Pulmonary artery endothelial cell (primary cell): ENCODE measurements around the gene HOXB8. TPM values are rescaled to one million over a fixed set of nuclear protein-coding genes. Genes with fewer than 3 reads are reported as not detected.
A peak's percentile ranks its signal among the peaks of the same experiment; 100 is the strongest.

Experiments used
- DNase-seq: peaks from one replicate; pipeline ENCODE4 v3.0.0-alpha.2; 2011; ENCODE audit warnings: low read depth, low spot score
- total RNA-seq: library from RNA; depleted of rRNA; stranded (reverse); fragments of >200 nt; gene quantifications from 2 replicates; pipeline ENCODE4 v1.2.3, GENCODE V29; 2014

HOXB8 gene
- total RNA-seq, 1 donor from 2014 or later = not detected

DNA sequence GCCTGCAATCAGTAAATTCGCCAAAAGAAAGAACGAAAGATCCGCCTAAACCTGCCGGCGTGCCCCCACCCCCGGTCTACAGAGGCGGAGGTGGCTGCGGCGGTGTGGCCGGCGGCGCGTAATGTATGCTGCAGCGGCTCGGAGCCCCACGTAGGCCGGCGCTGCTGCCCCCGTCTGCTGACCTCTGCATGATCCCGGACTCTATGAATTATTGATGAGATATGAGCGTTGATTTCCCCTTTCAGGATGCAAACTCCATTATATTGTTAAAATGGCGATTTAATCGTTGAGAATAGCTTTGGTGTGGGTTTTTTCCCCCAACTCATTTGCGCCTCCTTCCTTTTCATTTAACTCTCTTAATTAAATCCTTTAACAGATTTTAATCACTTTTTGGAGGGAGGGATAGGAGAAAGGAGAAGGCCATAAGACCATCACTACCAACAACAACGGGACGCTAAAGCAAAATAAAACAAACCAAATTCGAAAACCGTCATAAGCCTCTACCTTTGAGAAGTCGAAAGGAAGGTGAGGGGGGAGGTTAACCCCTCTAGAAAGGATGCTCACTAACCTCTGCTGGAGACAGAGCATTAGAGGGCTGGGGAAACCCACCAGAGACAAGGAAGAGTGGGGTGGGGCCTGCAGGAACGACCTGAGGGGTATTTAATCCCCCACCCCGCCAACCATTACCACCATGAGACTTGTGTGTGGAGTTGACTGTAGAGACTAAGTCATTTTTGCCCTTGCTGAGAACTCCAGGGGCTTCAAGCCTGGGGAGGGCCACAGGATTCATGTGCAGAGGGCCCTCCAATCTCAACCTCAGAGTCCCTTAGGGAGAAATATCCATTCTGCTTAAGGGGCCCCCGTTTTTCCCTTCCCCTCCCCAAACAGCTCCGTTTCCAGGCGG, 28.5 kb downstream of the HOXB8 start:
- no peak for DNase-seq

DNA sequence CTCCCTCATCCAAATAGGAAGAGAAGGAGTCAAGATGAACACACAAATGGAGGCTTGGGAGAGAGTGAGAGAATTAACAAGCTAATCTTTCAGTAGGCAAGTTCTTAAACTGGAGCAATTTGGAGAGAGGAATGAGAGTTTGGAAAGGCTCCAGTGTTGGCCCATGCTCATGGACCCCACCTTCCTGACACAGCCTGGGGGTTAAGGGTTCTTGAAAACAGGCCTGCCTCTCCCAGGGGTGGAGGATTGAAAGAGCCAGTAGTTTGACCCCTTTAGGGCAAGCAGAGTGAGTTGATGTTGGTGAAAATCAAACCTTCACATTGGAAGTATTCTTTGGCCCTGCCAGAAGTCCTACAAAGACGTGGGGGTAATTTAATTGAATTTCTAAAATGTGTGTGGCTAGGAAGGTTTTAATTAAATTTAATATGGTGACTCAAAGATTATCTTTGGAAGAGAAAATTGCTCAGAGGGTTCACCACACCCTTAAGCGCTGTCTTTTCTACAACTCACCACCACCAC, 30.8 kb downstream of the HOXB8 start:
- DNase-seq = no peak

DNA sequence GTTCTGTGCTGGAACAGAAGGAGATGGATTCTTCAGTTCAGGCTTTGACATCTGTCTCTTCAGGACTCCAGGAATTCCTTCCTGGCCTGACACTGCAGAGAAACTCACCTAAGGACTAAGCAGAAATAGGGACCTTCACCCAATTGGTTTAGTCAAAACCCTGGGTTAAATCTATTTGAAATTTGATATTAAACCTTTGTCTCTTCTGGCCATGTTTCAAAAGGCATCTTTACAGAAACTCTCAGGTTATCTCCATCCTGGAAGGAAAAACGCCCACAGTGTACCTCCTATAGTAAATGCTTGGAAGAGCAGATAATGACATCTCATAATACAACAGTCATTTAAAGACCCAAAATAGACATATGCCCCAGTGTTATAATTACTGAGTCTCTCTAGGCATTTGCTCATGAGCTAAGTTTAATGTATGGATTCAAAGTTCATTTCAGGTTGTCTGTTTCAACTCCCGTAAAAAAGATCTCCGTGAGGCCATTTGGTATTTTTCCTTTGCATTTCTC, 31.3 kb downstream of the HOXB8 start:
- DNase-seq = no peak

GRCh38 chr17:48582750-48583069, 32.4 kb downstream of the HOXB8 start:
- DNase-seq = no peak

GRCh38 chr17:48579760-48580554, 35.1 kb downstream of the HOXB8 start:
- DNase-seq = no peak

DNA sequence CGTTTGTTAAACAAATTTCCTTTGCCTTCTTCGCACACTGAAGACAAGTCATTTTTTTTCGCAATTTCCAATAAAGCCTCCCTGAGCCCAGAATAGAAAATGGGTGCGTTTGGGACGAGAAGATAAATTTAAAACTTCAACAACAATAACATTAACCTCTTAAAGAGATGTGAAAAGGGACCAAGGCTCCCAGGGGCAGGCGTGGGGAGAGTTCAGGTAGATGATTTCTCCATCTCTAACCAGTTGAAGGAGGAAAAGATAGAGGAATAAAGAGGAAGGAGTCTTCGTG, 35.7 kb downstream of the HOXB8 start:
- no peak for DNase-seq

DNA sequence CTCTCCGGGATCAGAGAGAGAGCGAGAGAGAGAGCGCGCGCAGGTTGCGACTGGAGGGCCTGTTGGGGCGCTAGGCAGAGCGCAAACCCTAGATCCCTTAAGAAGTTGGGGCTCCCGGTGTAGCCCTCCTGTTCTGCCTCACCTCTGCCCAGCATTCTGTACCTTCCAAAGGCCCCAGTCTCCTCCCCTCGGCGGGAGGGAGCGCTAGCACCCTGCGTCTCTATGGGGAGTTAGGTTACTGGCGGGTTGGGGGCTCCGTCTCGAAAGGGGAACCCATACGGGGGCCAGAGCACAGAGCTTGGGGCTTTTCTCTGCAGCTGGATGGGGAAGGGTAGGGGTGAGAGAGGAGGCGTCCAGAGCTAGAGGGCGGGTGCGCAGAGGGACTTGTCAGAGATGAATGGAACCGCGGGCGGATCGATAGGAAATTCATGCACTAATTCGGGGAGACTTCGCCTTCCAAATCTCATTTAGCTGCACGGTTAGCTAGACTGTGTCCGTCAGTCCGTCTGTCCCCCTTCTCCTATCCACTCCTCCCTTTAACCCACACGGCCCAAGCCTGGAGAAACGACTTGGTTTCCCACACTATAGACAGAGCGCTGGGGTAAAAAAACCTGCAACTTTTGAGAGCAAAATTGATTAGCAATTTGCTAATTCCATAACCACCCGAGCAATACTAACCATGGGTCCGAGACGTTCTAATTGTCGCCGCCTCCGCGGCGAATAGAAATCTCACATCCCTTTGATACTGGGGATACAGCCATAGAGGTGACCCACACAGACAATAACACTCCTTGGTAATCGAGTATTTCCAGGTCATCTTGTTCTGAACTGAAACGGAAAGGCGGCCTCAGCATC, 36.2 kb downstream of the HOXB8 start:
- DNase-seq = no peak

GRCh38 chr17:48577946-48578615, 37.0 kb downstream of the HOXB8 start, which contains the start of gene HOXB4:
TSS of gene HOXB4 (minus strand) at chr17:48578350. CDS start at chr17:48578319, 31 bp downstream.
- peak; percentile 71 for DNase-seq

- DNase-seq = no peak
Measured at GRCh38 chr17:48577330-48577945, 37.7 kb downstream of the HOXB8 start.

DNA sequence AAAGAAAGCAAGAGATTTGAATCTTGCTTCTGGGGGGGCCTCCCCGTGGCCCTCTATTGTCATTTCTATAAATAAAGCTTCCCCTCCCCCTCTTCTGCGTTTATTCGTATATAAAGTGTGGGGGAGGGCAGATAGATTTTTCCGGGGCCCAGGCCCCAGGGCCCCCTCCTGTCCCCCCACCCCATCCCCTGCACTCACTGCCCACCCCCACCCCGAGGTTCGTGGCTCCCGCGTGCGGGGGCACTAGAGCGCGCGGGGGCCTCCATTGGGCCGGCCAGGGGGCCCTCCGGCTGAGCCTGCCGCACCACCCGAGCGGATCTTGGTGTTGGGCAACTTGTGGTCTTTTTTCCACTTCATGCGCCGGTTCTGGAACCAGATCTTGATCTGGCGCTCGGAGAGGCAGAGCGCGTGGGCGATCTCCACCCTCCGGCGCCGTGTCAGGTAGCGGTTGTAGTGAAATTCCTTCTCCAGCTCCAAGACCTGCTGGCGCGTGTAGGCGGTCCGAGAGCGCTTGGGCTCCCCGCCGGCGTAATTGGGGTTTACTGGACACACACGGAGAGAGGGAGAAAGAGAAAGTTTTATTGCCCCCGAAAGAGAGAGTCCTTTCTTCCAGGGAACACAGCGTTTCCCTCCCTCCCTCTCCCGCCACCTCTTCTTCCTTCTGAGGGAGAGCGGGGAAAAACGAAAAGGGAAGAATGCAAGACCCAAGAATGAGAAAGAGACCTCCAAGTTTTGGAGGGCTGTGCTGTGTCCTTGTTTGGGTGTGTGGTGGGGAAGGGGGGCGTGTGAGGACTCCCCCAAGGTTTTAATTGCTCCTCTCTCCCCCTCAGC, 38.4 kb downstream of the HOXB8 start:
- no peak for DNase-seq

- no peak for DNase-seq
Measured at GRCh38 chr17:48575673-48576478, 39.2 kb downstream of the HOXB8 start.

- DNase-seq = no peak
Measured at GRCh38 chr17:48575066-48575582, 40.0 kb downstream of the HOXB8 start.

DNA sequence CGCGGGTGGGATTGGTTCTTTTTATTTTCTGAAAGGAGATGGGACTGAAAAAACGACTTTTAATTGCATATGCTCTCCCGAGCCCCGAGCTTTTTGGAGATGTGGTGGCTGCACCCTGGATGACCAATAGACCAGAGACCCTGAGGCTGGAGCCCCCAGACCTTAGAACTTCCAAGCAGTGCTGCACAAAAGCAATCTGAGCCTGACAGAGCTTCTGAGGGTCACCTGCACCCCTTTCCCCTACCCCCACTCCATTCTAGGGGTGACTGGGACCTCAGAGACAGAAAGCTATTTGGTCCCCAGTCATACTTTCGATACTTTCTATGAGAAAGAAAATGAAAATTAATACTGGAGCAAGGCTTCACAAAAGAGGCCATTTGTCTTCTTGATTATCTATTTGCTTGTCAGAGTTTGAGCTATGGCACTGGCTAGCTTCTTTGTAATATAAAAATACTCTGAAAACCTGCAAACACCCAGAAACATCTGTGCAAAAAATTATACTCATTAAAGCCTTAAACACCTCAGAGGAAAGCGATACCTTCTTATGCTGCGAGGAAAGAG, 40.5 kb downstream of the HOXB8 start:
- no peak for DNase-seq

- DNase-seq = no peak
Measured at GRCh38 chr17:48571826-48572417, 43.2 kb downstream of the HOXB8 start.

DNA sequence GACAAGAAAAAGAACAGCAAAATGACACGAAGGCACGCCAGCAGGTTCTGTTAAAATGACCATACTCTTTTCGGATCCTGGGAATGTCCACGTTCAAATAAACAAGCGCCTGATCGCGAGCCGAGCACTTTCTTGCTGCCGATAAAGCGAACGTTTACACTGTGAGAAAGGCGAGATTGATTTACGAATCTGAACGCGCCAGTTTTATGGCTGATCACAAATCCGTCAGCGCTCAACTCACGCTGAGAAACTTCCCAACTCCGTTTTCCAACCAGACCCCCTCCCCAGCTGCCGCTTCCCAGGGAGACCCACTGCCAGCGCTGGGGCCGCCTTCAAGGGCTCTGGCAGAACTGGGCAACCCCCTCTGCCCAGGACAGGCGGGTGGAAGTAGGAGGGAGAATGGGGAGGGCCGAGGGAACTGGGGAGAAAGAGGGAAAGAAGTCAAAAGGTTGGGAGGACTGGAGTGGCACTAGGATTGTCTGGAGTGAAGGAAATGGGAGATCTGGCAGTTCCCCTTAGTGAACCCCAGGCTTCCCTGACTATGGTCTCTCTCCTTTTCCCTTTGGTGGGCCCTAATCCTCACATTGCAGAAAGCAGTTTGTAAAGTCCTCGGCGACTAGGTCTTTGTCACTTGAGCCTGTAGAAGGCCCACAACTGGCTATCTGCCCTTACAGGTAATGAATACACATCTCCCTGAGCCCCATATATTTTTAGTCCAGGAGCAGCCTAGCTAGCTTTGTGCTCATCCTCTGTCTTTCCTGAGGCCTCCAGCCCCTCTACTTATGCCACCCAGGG, 43.9 kb downstream of the HOXB8 start:
- DNase-seq = no peak

DNA sequence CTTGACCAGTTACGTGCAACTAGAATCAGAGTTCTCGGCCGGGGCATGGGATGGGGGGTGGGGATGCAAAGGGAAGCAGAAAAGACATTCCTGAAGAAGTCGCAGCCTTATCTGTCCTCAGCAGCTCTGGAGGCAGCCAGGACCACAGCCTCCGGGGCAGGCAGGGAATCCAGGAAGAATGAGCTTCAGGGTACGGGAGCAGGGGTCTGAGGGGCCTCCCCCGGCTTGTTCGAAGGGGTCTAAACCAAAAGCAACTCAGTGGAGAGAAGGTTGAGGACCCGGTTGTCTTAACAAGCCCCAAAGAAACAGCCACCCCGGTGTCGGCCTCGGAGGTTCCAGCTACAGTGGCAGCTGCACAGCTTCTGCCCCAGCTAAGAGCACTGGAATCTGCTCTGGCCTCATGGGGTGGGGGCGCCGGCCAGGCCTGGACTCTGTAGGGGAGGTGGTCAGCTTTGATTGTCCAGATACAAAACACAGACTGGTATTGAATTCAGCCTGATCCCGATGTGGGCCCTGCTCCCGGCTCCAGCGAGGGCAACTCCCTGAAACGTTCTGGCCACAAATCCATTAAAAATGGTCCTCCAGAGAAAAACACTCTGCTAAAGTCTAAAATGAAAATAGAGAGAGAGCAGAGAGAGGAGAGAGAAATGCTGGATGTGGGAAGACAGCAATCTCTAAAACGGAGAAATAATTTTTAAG, 44.6 kb downstream of the HOXB8 start:
- DNase-seq = no peak
